ENCODE results near the gene SUMO2. TPM values are rescaled to one million over a fixed set of nuclear protein-coding genes. Genes with fewer than 3 reads are reported as not detected.
"Not testable (repeated sequence)": the region's sequence is repeated elsewhere in the genome, so short reads cannot be mapped to it uniquely, and the experiment has no call there.

SUMO2 gene
- total RNA-seq, 4 donors from 2014 or later: 22.5 to 52.8 (median 37.4) TPM

DNA sequence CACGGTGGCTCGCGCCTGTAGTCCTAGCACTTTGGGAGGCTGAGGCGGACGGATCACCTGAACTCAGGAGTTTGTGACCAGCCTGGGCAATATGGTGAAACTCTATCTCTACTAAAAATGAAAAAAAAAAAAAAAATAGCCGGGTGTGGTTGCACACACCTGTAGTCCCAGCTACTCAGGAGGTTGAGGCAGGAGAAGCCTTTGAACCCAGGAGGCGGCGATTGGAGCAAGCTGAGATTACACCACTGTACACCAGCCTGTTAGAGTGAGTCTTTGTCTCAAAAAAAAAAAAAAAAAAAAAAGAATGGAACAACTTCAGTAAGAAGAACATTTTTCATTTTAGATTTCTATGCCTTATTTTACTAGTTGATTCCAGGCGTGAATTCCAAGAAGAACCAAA, 25.4 kb upstream of the SUMO2 start:
- no peaks in the 10 kb centered on the region for H3K27me3 ChIP-seq
- H3K27ac ChIP-seq: peak overlapping the region in 2 of 4 donors; percentile 6 to 59
- peaks cover 0 to 41% (median 0%) of the 10 kb centered on the region in 3 donors for H3K36me3 ChIP-seq
- peak in 2 of 3 donors; percentile 62 to 69 for DNase-seq
- no peak for TF ChIP-seq CTCF (IDR thresholded peaks at IDR 0.05)
- no peak for TF ChIP-seq POLR2A (IDR thresholded peaks at IDR 0.05)
- peaks cover 0 to 28% (median 7%) of the 10 kb centered on the region in 4 donors for H3K4me1 ChIP-seq
- no peaks in the 10 kb centered on the region for H3K9me3 ChIP-seq
- H3K4me3 ChIP-seq: no peak overlapping the region

- DNase-seq: no peak
- Histone ChIP-seq H3K4me3 (no peak overlapping the region), H3K9me3 (no peaks in the 10 kb centered on the region), H3K27me3 (no peaks in the 10 kb centered on the region), H3K36me3 (peaks cover 0 to 37% (median 0%) of the 10 kb centered on the region in 3 donors), H3K27ac (peak overlapping the region in 2 of 4 donors; percentile 6 to 59), H3K4me1 (peaks cover 0 to 28% (median 7%) of the 10 kb centered on the region in 4 donors)
- TF ChIP-seq CTCF (IDR thresholded peaks at IDR 0.05) (no peak), POLR2A (IDR thresholded peaks at IDR 0.05) (no peak)
These were observed 25.0 kb upstream of the SUMO2 start for GRCh38 chr17:75207760-75208159.

GRCh38 chr17:75207050-75207407, 24.3 kb upstream of the SUMO2 start:
- Histone ChIP-seq H3K4me3 (peak overlapping the region in 1 of 4 donors; percentile 74), H3K4me1 (peaks cover 0 to 28% (median 7%) of the 10 kb centered on the region in 4 donors), H3K36me3 (peaks cover 0 to 32% (median 0%) of the 10 kb centered on the region in 3 donors)
- not testable (repeated sequence) for DNase-seq, H3K9me3 ChIP-seq, H3K27ac ChIP-seq, H3K27me3 ChIP-seq

DNA sequence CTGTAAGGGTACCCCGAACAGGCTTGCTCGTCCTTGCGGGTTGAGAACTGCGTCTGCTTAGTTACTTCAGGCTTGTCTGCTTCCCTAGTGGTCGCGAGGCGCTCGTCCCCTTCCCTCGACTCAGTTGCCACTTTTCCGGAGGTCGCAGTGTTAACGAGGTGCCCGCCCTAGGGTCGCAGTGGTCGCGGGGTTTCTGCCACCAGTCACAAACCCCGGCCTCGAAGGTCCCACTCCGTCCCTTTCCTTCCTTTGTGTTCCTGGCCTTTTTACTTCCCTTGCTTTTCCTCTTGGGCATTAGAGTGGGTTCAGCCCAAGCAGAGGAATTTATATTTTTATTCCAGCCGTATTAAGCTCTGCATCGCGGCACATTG, 23.0 kb upstream of the SUMO2 start:
- TF ChIP-seq POLR2A (IDR thresholded peaks at IDR 0.05) (no peak), CTCF (IDR thresholded peaks at IDR 0.05) (no peak)
- no peak for DNase-seq
- Histone ChIP-seq H3K4me1 (peaks cover 0 to 28% (median 7%) of the 10 kb centered on the region in 4 donors), H3K36me3 (peaks cover 0 to 20% (median 0%) of the 10 kb centered on the region in 3 donors), H3K4me3 (peak overlapping the region; percentile 71 to 92 (median 74)), H3K9me3 (no peaks in the 10 kb centered on the region), H3K27me3 (no peaks in the 10 kb centered on the region), H3K27ac (peak overlapping the region; percentile 85 to 97 (median 93))

- Histone ChIP-seq H3K9me3 (no peaks in the 10 kb centered on the region), H3K27me3 (no peaks in the 10 kb centered on the region), H3K36me3 (peaks cover 0 to 16% (median 0%) of the 10 kb centered on the region in 3 donors), H3K4me1 (peaks cover 0 to 28% (median 7%) of the 10 kb centered on the region in 4 donors), H3K4me3 (peak within 1 kb of the TSS; percentile 71 to 92 (median 74)), H3K27ac (peak within 1 kb of the TSS; percentile 85 to 97 (median 93))
- DNase-seq: peak; percentile 86 to 96 (median 95)
- TF ChIP-seq POLR2A (IDR thresholded peaks at IDR 0.05): peak; percentile 57 to 65
- peak in 3 of 6 experiments; percentile 15 to 19 (median 15) for TF ChIP-seq CTCF (IDR thresholded peaks at IDR 0.05)
These were observed 22.5 kb upstream of the SUMO2 start, which contains the start of gene NUP85 for GRCh38 chr17:75205037-75205792. TSS of gene NUP85 (plus strand) at chr17:75205679. CDS start at chr17:75205762, 83 bp downstream.

GRCh38 chr17:75199886-75200618, 17.3 kb upstream of the SUMO2 start:
- Histone ChIP-seq H3K27me3 (no peaks in the 10 kb centered on the region), H3K4me1 (peaks cover 0 to 6% (median 2%) of the 10 kb centered on the region in 4 donors), H3K9me3 (no peaks in the 10 kb centered on the region), H3K4me3 (no peak overlapping the region), H3K27ac (no peak overlapping the region), H3K36me3 (no peaks in the 10 kb centered on the region)
- TF ChIP-seq POLR2A (IDR thresholded peaks at IDR 0.05): no peak
- TF ChIP-seq CTCF (IDR thresholded peaks at IDR 0.05): no peak
- no peak for DNase-seq
